Trophoblast cell (in vitro differentiated cells and primary cell): ENCODE data around the gene NINL.
"Not testable (repeated sequence)": the region's sequence is repeated elsewhere in the genome, so short reads cannot be mapped to it uniquely, and the experiment has no call there.

Source experiments
- DNase-seq, 2 donors: peaks; one replicate each; pipeline ENCODE4 v3.0.0-alpha.2; 2016
- H2AFZ ChIP-seq: 2 replicates; pipeline ENCODE4 v1.6.1; 2013; ENCODE audit warnings: low read length, moderate library complexity, mild to moderate bottlenecking; ENCODE audit not compliant: insufficient read depth, poor library complexity
- H2AK5ac ChIP-seq: 2 replicates; pipeline ENCODE4 v1.6.1; 2013; ENCODE audit warnings: mild to moderate bottlenecking, low read length
- H2BK120ac ChIP-seq: 2 replicates; pipeline ENCODE4 v1.6.1; 2013; ENCODE audit warnings: low read length, mild to moderate bottlenecking, moderate library complexity; ENCODE audit not compliant: insufficient read depth, poor library complexity
- H2BK12ac ChIP-seq: 2 replicates; pipeline ENCODE4 v1.6.1; 2013; ENCODE audit warnings: mild to moderate bottlenecking, low read length, moderate library complexity
- H2BK5ac ChIP-seq: 2 replicates; pipeline ENCODE4 v1.6.1; 2013; ENCODE audit warnings: low read length, low read depth, moderate library complexity, mild to moderate bottlenecking; ENCODE audit not compliant: poor library complexity
- H3K14ac ChIP-seq: 2 replicates; pipeline ENCODE4 v1.6.1; 2013; ENCODE audit warnings: mild to moderate bottlenecking, low read length
- H3K18ac ChIP-seq: 2 replicates; pipeline ENCODE4 v1.6.1; 2013; ENCODE audit warnings: mild to moderate bottlenecking, low read length
- H3K23ac ChIP-seq: 2 replicates; pipeline ENCODE4 v1.6.1; 2013; ENCODE audit warnings: low read length
- H3K27ac ChIP-seq: 2 replicates; pipeline ENCODE4 v1.5.1; 2013; ENCODE audit warnings: low read depth, mild to moderate bottlenecking, inconsistent platforms, low read length, moderate library complexity
- H3K27me3 ChIP-seq: 2 replicates; pipeline ENCODE4 v1.6.1; 2013; ENCODE audit warnings: inconsistent platforms, mild to moderate bottlenecking, low read length, moderate library complexity; ENCODE audit not compliant: insufficient read depth
- H3K36me3 ChIP-seq, 2 experiments: 1 replicate in 1 of 2; 2 replicates in 1 of 2; pipeline ENCODE4 v1.6.1; 2013; ENCODE audit warnings: low read length in 2 of 2, mild to moderate bottlenecking in 2 of 2, moderate library complexity in 1 of 2; ENCODE audit not compliant: insufficient read depth in 2 of 2, control insufficient read depth in 1 of 2
- H3K4ac ChIP-seq: 2 replicates; pipeline ENCODE4 v1.6.1; 2013; ENCODE audit warnings: low read depth, mild to moderate bottlenecking, low read length, moderate library complexity
- H3K4me1 ChIP-seq, 2 experiments: 1 replicate in 1 of 2; 2 replicates in 1 of 2; pipeline ENCODE4 v1.6.1; 2013; ENCODE audit warnings: low read length in 2 of 2, mild to moderate bottlenecking in 2 of 2, moderate library complexity in 1 of 2; ENCODE audit not compliant: insufficient read depth in 2 of 2, control insufficient read depth in 1 of 2
- H3K4me2 ChIP-seq: 2 replicates; pipeline ENCODE4 v1.6.1; 2013; ENCODE audit warnings: inconsistent platforms, mild to moderate bottlenecking, low read length, moderate library complexity
- H3K4me3 ChIP-seq: 2 replicates; pipeline ENCODE4 v1.5.1; 2013; ENCODE audit warnings: mild to moderate bottlenecking, low read depth, low read length, inconsistent platforms
- H3K79me1 ChIP-seq: one replicate; pipeline ENCODE4 v1.6.1; 2013; ENCODE audit warnings: low read length
- H3K79me2 ChIP-seq: 2 replicates; pipeline ENCODE4 v1.6.1; 2013; ENCODE audit warnings: low read length, mild to moderate bottlenecking; ENCODE audit not compliant: control insufficient read depth, insufficient read depth, poor library complexity
- H3K9ac ChIP-seq: 2 replicates; pipeline ENCODE4 v1.6.1; 2013; ENCODE audit warnings: mild to moderate bottlenecking, low read length
- H3K9me3 ChIP-seq: 2 replicates; pipeline ENCODE4 v1.6.1; 2013; ENCODE audit warnings: low read depth, mild to moderate bottlenecking, control low read depth, inconsistent platforms, low read length; ENCODE audit not compliant: insufficient read depth
- H4K12ac ChIP-seq: 2 replicates; pipeline ENCODE4 v1.6.1; 2013; ENCODE audit warnings: low read depth, mild to moderate bottlenecking, low read length, moderate library complexity
- H4K8ac ChIP-seq: 2 replicates; pipeline ENCODE4 v1.6.1; 2013; ENCODE audit warnings: low read depth, mild to moderate bottlenecking, low read length, moderate library complexity
- H4K91ac ChIP-seq: one replicate; pipeline ENCODE4 v1.6.1; 2013; ENCODE audit warnings: low read depth, mild to moderate bottlenecking, low read length, moderate library complexity
- WGBS: extraction: QIAGEN DNeasy Blood & Tissue Kit; methylation state at CpG from one replicate; pipeline ENCODE4 v1.1.7; 2013; ENCODE audit warnings: missing lambda C conversion rate; ENCODE audit not compliant: insufficient read length, insufficient coverage; ENCODE audit errors: extremely low coverage; 5-methylcytosine and 5-hydroxymethylcytosine counted together

NINL gene

DNA sequence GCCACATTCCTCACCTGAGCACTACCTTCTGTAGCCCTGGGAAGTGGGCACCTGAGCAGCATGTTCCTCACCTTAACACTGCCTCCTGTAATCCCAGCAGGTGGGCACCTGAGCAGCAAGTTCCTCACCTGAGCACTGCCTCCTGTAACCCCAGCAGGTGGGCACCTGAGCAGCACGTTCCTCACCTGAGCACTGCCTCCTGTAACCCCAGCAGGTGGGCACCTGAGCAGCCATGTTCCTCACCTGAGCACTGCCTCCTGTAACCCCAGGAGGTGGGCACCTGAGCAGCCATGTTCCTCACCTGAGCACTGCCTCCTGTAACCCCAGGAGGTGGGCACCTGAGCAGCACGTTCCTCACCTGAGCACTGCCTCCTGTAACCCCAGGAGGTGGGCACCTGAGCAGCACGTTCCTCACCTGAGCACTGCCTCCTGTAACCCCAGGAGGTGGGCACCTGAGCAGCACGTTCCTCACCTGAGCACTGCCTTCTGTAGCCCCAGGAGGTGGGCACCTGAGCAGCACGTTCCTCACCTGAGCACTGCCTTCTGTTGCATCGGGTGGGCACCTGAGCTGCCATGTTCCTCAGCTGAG lies 82.2 kb downstream of the NINL start:
- H3K79me1 ChIP-seq, H3K4me3 ChIP-seq, H3K23ac ChIP-seq, H4K8ac ChIP-seq, H4K12ac ChIP-seq, H2AFZ ChIP-seq, H3K27ac ChIP-seq, H3K27me3 ChIP-seq, DNase-seq, H3K9me3 ChIP-seq, H3K14ac ChIP-seq, H3K9ac ChIP-seq, H2BK5ac ChIP-seq, H2BK120ac ChIP-seq, H4K91ac ChIP-seq, H3K4me1 ChIP-seq, H3K4me2 ChIP-seq, H2BK12ac ChIP-seq, H3K4ac ChIP-seq, H2AK5ac ChIP-seq, H3K79me2 ChIP-seq, H3K18ac ChIP-seq: not testable (repeated sequence)
- WGBS, result no CpG with 5 or more reads among the region's 6 CpGs
- peaks cover 51 to 67% of the 10 kb centered on the region in 2 experiments for H3K36me3 ChIP-seq

DNA sequence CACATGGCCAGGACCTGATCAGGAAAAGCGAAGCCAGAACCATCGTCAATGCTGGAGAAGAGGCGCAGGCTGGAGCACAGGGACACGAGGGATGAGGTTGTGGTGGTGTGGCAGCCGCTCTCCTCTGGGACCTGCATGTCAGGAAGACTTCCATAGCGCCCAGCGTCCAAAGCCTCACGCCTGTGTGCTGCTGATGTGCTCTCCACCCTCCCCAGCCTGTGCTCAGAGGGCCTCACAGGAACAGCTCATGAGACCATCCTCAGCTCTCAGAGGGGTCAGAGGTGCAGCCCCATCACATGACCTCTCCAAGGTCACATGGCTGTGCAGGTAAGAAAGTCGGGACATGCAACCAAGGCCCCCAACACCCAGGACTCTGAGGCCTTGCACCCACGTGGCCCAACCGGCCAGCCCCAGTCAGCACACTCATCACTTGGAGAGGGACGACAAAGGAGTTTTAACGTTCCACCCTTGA lies 84.4 kb downstream of the NINL start:
- H3K9me3 ChIP-seq, result peaks cover 2% of the 10 kb centered on the region
- H3K79me2 ChIP-seq, result no peaks in the 10 kb centered on the region
- WGBS, result no CpG with 5 or more reads among the region's 13 CpGs

DNA sequence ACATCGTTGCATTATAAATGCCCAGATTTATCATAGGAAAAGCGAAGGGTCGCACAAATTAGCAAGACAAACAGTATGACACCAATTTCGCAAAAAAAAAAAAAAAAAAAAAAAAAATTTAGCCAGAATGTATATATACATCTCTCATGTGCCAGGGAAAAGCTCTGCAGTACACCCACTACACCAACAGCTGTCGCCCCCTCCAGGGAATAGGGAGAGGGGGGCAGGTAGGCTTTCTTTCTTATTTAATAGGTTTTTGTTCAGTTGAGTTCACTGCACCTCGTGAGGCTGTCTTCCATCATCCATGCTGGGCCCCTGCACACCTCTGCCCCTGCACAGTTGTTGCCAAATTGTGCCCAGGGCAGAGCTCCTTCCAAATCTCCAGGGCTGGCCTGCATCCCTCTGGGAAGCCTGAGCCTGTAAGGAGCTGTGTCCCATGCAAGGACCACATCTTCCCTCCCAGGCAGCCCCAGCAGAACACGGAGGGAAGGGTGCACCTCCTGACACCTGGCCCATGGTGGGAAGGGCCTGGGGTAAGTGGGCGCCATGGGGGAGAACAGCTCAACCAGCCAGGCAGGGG lies 85.4 kb downstream of the NINL start:
- H3K4ac ChIP-seq, result no peak overlapping the region
- no peak for DNase-seq
- H3K4me1 ChIP-seq, result no peaks in the 10 kb centered on the region
- no peak overlapping the region for H3K9ac ChIP-seq
- H3K18ac ChIP-seq, result no peak overlapping the region
- no peak overlapping the region for H4K8ac ChIP-seq
- no peak overlapping the region for H4K12ac ChIP-seq
- peaks cover 5% of the 10 kb centered on the region for H3K9me3 ChIP-seq
- H2BK120ac ChIP-seq, result no peak overlapping the region
- H4K91ac ChIP-seq, result no peak overlapping the region
- H3K27ac ChIP-seq, result no peak overlapping the region
- no peak overlapping the region for H3K4me2 ChIP-seq
- no peaks in the 10 kb centered on the region for H3K79me2 ChIP-seq
- H3K79me1 ChIP-seq, result no peaks in the 10 kb centered on the region
- peaks cover 68 to 73% of the 10 kb centered on the region in 2 experiments for H3K36me3 ChIP-seq
- WGBS, result no CpG with 5 or more reads among the region's 8 CpGs
- no peak overlapping the region for H2BK12ac ChIP-seq
- no peak overlapping the region for H3K23ac ChIP-seq
- no peak overlapping the region for H2AFZ ChIP-seq
- no peak overlapping the region for H2AK5ac ChIP-seq
- no peak overlapping the region for H3K14ac ChIP-seq
- H3K27me3 ChIP-seq, result no peaks in the 10 kb centered on the region
- H3K4me3 ChIP-seq, result no peak overlapping the region
- no peak overlapping the region for H2BK5ac ChIP-seq

More for the DNA sequence above, 84.4 kb downstream of the NINL start:
- H3K36me3 ChIP-seq, result peaks cover 59 to 71% of the 10 kb centered on the region in 2 experiments
- H3K27me3 ChIP-seq, result no peaks in the 10 kb centered on the region
- H3K4me3 ChIP-seq, result no peak overlapping the region
- no peak overlapping the region for H2BK5ac ChIP-seq
- H2AK5ac ChIP-seq, result no peak overlapping the region
- H3K4me2 ChIP-seq, result no peak overlapping the region
- H4K12ac ChIP-seq, result no peak overlapping the region
- no peak overlapping the region for H2BK120ac ChIP-seq
- no peaks in the 10 kb centered on the region for H3K79me1 ChIP-seq
- H2BK12ac ChIP-seq, result no peak overlapping the region
- no peak overlapping the region for H2AFZ ChIP-seq
- no peak overlapping the region for H3K27ac ChIP-seq
- no peak overlapping the region for H3K14ac ChIP-seq
- no peaks in the 10 kb centered on the region for H3K4me1 ChIP-seq
- no peak overlapping the region for H3K18ac ChIP-seq
- no peak overlapping the region for H3K23ac ChIP-seq
- no peak overlapping the region for H3K9ac ChIP-seq
- no peak overlapping the region for H3K4ac ChIP-seq
- no peak for DNase-seq
- H4K8ac ChIP-seq, result no peak overlapping the region
- no peak overlapping the region for H4K91ac ChIP-seq

DNA sequence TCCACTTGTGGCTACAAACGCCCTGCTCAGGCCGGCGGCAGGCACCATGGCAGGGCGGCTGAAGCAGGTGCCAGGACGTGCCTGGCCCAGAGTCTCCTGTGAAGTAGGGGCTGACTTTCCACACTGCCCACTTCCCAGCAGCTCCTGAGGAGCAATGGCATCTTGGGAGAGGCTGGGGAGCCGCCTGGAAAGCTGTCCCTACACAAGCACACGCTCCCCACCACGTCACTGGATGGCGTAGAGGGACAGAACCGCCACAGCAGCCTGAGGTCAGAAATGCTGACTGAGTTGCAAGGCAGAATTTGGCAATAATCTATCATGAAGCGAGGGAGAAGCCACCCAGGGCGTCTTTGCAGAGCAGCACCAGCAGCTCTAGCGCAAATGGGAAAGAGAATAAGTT lies 86.3 kb downstream of the NINL start:
- no peak overlapping the region for H3K9ac ChIP-seq
- H4K91ac ChIP-seq, result no peak overlapping the region
- no peak overlapping the region for H3K14ac ChIP-seq
- DNase-seq, result no peak
- no peak overlapping the region for H3K4me2 ChIP-seq
- H4K12ac ChIP-seq, result no peak overlapping the region
- no peak overlapping the region for H2BK12ac ChIP-seq
- no peak overlapping the region for H2BK5ac ChIP-seq
- no peak overlapping the region for H2AK5ac ChIP-seq
- no peak overlapping the region for H3K23ac ChIP-seq
- H3K18ac ChIP-seq, result no peak overlapping the region
- H3K36me3 ChIP-seq, result peaks cover 63 to 69% of the 10 kb centered on the region in 2 experiments
- H3K79me2 ChIP-seq, result no peaks in the 10 kb centered on the region
- peaks cover 5% of the 10 kb centered on the region for H3K9me3 ChIP-seq
- no peak overlapping the region for H3K4me3 ChIP-seq
- H3K4ac ChIP-seq, result no peak overlapping the region
- no peak overlapping the region for H3K27ac ChIP-seq
- no CpG with 5 or more reads among the region's 13 CpGs for WGBS
- no peak overlapping the region for H2AFZ ChIP-seq
- H4K8ac ChIP-seq, result no peak overlapping the region
- H3K4me1 ChIP-seq, result no peaks in the 10 kb centered on the region
- no peaks in the 10 kb centered on the region for H3K79me1 ChIP-seq
- H2BK120ac ChIP-seq, result no peak overlapping the region
- no peaks in the 10 kb centered on the region for H3K27me3 ChIP-seq
